Astrocyte of the spinal cord (primary cell): Measurements from ENCODE around the gene ADAMTSL5.
"Not testable (repeated sequence)": the region's sequence is repeated elsewhere in the genome, so short reads cannot be mapped to it uniquely, and the experiment has no call there.

Experiments
- DNase-seq: peaks from one replicate; pipeline ENCODE4 v3.0.0; 2011; ENCODE audit warnings: low read depth, low spot score
- H3K4me3 ChIP-seq: 2 replicates; pipeline ENCODE4 v1.5.1; 2011; ENCODE audit warnings: low read depth, mild to moderate bottlenecking, low read length, moderate library complexity
- in situ Hi-C: cut with HindIII; loops from 2 replicates; pipeline ENCODE4 v1.10.0; 2017; ENCODE audit warnings: low sequenced_read_pairs
- TF ChIP-seq, protein P1 (sequence below): IDR thresholded peaks from 2 replicates; pipeline ENCODE4 v1.5.1; 2012; ENCODE audit warnings: low read depth, mild to moderate bottlenecking, low read length, inconsistent platforms

ADAMTSL5 gene

DNA sequence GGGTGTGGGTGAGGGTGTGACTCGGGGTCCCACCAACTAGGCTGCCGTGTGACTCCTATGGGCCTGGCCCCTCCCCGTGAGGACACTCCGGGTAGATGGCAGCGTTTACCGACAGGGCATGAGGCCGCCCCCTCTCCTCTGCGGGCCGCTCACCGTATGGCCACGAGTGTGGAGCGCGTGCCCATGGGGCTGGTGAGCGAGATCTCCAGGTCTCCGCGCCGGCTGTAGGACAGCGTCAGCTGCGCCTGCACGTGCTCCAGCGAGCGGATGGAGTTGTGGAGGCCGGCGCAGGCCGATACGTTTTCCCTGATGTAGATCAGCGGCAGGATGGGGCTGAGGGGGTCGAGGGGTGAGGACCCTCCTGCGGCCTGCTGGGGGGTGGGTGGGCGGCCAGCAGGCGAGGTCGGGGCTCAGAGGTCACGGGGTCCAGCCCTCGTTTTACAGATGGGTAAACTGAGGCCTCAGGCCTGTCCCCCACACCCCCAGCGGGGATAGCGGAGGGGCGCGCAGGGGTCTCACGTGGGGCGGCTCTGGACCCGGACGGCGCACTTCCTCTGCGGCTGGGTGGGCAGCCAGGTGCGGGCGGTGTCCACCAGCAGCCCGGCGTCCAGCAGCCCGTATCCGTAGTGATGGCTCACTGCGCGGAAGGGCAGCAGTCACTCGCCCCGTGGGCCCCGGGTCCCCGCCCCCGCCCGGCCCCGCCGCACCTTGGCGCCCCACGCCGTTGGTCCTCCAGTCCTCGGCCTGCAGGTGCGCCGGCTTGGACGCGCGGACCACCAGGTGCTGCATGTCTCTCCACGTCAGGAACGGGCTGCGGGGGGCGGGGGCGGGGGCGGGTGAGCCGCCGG, 29.5 kb downstream of the ADAMTSL5 start:
- no peak for DNase-seq
- H3K4me3 ChIP-seq: no peak overlapping the region
- in situ Hi-C loops: no loop called here
- TF ChIP-seq, protein P1, sequence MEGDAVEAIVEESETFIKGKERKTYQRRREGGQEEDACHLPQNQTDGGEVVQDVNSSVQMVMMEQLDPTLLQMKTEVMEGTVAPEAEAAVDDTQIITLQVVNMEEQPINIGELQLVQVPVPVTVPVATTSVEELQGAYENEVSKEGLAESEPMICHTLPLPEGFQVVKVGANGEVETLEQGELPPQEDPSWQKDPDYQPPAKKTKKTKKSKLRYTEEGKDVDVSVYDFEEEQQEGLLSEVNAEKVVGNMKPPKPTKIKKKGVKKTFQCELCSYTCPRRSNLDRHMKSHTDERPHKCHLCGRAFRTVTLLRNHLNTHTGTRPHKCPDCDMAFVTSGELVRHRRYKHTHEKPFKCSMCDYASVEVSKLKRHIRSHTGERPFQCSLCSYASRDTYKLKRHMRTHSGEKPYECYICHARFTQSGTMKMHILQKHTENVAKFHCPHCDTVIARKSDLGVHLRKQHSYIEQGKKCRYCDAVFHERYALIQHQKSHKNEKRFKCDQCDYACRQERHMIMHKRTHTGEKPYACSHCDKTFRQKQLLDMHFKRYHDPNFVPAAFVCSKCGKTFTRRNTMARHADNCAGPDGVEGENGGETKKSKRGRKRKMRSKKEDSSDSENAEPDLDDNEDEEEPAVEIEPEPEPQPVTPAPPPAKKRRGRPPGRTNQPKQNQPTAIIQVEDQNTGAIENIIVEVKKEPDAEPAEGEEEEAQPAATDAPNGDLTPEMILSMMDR: no peak

DNA sequence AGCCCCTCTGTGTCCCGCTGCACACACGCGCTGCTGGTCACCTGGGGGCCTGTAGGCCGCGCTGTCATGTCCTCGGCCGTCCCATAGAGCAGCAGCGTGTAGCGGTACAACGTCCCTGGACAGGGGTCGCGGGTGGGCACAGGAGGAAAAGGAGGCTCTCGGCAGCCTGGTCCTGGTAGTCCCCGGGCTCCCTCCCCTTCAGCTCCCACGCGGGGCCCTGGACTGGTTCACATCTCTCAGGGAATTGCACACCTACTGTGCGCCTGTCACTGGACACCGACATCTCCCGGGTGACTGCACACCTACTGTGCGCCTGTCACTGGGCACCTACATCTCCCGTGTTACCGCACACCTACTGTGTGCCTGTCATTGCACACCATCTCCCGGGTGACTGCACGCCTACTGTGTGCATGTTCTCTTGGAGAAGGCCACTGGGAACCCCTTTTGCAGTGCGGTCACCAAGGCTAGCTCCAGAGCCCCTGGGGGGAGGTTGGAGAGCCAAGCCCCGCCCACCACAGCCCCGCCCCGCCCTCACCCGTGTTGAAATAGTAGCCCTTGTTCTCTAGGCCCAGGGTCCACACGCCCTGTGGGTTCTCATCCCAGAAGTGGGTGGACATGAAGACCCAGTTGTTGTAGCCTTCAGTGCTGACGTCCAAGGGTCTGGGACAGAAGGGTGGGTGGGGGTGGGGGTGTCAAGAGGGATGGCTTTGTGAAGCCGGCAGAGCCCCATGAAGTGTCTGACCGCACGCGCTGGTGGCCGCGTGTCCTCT, 30.3 kb downstream of the ADAMTSL5 start:
- in situ Hi-C loops: no loop called here
- H3K4me3 ChIP-seq: no peak overlapping the region
- TF ChIP-seq, protein P1: no peak
- DNase-seq: no peak

DNA sequence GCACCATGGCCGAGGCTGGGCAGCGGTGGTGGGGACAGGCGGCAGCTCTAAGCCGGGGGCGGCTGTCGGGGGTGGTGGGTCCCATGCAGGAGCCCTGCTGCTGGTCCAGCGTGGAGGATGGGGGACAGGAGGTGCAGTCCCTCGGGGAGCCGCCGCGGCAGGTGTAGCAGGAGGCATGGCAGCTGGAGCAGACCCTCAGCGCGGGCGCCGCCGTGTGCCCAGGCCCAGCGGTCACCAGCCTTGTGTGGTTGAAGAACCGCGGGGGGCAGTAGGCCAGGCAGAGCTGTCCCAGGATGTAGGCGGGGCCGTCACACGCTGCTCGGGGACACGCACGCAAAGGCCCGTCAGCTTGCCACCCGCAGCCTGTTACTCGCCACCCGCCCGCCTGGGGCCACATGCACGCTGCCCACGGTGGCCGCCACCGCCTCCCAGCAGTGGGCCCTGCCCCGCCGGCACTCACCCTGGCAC, 30.9 kb downstream of the ADAMTSL5 start:
- TF ChIP-seq, protein P1: no peak
- H3K4me3 ChIP-seq: no peak overlapping the region
- DNase-seq: no peak
- in situ Hi-C loops: no loop called here

DNA sequence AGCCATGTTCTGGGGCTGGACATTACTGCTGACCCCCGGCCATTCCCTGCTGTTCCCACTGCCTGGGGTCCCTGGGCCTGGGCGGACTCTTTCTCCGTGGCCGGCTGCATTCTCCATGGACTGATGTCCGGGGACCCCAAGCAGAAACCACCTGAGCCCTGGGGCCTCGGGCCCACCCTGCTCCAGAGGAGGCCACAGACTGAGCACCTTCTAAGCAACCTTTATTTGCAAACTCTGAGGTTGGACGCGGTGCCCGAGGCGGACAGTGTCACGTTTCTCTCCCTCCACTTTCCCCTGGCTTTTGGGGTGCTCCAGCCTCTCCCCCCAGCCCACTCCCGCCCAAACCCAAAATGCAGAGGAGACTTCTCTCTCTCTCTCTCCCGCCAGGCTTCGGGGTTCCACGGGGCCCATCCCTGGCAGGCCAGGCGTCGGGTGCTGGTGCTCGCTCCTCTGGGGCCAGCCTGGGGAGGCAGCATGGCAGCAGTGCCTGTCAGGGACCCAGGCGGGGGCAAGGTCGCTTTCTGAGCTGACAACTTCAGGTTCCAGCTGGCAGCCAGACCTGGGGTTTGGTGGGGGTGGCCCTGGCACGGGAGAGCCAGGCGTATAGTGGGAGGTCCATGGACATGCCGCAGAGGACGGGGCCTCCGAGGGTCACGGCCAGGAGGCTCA, 31.5 kb downstream of the ADAMTSL5 start:
- in situ Hi-C loops: no loop called here
- no peak overlapping the region for H3K4me3 ChIP-seq
- TF ChIP-seq, protein P1: no peak
- no peak for DNase-seq

DNA sequence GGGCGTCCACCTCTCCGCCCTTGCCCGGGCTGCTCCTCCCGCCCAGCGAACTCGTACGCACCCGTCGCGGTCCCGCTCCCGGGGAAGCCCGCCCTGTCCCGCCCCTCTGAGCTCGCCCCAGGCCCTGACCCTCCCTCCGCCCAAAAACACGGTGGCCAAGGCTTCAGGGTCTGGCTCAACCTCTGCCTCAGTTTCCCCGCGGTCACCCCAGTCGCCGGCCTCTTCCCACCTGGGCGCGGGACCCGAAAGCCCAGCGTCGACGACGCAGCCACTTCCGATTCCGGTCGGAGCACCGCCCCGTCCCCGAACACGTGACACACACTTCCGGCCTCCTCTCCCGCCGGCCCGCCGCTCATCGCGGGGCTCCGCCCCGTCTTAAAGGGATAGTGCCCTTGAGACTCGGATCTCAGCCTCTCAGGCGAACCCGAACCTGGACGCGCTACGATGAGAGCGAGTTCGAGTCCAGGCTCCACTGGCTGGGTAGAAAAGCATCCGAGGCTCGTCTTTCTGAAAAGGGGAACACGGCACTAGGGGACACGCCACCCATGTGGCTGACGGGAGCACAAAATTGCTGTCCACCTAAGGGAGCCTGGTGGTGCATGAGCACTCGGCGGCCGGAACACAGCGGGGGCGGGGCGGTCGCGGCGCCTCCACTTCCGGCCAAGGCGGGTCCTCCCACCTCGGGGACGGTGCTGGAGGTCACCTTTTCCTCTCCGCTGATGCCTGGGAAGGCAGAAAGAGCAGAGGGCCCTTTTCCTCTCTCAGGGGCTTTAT, 33.7 kb downstream of the ADAMTSL5 start, which contains the start of gene C19orf25:
TSS of gene C19orf25 (minus strand) at position 282 of the 774 bp plus-strand sequence. CDS start 312 bp downstream, outside the sequence.
- TF ChIP-seq, protein P1: no peak
- DNase-seq: peak; percentile 95
- peak within 1 kb of the TSS; percentile 86 for H3K4me3 ChIP-seq
- in situ Hi-C loops: no loop called here

DNA sequence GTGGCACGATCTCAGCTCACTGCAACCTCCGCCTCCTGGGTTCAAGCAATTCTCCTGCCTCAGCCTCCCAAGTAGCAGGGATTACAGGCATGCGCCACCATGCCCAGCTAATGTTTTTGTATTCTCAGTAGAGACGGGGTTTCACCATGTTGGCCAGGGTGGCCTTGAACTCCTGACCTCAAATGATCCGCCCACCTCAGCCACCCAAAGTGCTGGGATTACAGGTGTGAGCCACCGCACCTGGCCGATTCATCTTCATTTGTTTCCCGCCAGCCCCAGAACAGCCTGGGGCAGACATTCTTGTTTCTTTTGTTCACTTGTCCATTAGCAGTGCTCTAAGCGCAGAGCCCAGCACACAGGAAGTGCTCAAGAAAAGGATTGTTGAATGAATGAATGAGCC, 35.8 kb downstream of the ADAMTSL5 start:
- DNase-seq, in situ Hi-C loops, H3K4me3 ChIP-seq: not testable (repeated sequence)
